Stimulated activated CD4-positive, alpha-beta T cell treated with anti-CD3 and anti-CD28 coated beads, TNF-alpha, amount 100 ng/mL, for 24 hours (primary cell): Measurements from ENCODE around the gene AKT3.

Experiments used
- DNase-seq, 3 experiments: peaks; one replicate each; pipeline ENCODE4 v3.0.0-alpha.2; 2020; ENCODE audit warnings: low read depth in 3 of 3

AKT3 gene

DNA sequence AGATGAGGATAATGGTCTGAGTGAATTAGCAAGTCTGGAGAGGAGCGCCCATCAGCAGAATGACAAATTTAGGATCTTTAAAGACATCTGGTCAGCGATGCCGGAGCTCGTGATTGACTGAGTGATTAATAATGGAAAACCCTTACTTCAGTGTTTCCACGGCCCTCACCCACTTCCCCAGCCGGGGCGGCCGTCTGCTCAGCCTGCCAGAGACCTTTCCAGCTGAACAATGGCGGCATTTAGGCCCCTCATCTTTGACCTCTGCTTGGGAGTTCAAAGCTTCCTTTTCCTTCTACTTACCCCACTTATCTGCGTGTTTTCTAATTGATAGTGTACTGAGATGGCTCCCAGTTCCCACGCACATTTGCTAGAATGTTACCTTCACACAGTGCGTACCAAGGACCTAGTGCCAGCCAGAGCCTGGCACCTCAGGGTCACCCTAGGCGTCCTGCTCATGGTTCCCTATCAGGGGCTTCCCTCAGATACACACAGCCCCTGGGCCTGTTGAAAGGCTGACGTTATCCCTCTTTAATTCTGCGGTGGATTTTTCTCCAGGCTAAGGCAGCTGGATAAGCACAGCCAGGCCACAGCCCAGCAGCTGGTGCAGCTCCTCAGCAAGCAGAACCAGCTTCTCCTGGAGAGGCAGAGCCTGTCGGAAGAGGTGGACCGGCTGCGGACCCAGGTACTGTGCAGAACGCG lies 361.4 kb downstream of the AKT3 start:
- DNase-seq, result no peak

DNA sequence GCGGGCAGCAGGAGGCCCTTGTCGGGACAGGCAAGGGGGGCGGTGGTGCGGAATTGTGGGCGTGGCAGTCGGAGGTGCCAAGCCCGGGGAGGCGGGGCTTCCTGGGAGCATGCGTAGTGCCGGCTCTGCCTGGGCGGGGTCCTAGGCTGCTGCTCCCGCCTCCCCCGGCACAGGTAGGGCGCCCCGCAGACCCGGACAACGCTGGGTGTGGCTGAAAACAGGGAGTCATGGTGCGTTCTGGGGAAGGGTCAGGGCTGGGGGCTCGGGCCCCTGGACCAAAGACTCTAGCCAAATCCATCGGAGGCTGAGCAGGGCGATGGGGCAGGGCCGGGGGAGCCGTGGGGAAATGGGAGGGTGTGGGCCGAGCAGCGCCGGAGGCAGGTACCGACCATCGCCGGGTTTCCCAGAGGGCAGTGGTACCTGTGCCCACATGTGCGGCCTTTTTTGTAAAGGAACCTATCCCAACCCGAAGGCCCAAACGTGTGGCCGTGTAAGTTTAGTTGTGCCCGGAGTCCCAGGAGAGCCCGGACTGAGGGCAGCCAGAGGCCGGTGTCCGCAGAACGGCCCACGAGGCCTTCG lies 362.3 kb downstream of the AKT3 start:
- no peak for DNase-seq

DNA sequence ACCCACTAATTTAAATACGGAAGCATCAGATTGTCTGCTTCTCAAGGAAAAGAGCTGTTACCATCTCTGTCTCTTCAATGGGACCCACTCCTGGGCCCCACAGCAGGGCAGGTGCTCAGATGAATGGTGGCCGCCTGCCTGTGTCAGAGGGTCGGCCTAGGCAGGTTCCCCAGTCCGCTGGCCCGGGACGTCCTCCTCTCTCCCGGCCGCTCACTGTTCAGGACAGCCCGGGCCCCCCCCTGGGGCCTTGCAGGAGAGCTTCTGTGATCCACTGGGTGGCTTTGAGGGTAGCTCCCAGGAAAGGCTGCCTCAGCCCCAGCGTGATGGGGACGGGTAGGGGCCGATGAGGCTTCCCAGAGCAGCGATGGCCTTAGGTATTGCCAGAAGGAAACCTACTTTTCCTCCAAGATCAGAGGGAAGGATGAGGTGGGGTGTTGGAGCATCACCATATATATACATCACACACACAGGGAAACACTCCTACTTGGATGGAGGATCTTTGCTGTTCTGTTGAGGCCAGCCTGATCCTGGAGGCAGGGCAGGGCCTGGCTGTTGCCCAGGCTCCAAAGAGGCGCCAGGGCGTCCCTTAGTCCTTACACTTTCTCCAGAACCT lies 362.9 kb downstream of the AKT3 start:
- no peak for DNase-seq

DNA sequence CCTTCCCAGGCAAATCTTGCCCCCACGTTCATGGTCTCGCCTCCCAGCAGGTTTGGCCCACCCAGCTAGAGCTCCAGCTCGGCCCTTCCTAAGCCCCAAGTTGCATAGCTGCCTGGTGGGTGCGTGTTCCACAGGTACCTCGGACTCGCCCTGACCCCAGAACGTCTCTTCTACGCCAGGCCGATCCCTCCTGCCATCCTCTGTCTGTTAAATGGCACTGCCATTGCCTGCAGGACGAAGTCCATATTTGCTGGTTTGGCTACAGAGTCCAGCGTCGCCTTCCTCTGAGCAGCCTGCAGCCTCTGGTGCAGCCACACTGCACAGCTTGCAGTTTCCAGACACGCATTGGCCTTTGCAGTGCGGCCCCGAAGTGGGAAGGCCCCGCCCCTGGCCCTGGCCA lies 366.1 kb downstream of the AKT3 start:
- DNase-seq, result no peak

DNA sequence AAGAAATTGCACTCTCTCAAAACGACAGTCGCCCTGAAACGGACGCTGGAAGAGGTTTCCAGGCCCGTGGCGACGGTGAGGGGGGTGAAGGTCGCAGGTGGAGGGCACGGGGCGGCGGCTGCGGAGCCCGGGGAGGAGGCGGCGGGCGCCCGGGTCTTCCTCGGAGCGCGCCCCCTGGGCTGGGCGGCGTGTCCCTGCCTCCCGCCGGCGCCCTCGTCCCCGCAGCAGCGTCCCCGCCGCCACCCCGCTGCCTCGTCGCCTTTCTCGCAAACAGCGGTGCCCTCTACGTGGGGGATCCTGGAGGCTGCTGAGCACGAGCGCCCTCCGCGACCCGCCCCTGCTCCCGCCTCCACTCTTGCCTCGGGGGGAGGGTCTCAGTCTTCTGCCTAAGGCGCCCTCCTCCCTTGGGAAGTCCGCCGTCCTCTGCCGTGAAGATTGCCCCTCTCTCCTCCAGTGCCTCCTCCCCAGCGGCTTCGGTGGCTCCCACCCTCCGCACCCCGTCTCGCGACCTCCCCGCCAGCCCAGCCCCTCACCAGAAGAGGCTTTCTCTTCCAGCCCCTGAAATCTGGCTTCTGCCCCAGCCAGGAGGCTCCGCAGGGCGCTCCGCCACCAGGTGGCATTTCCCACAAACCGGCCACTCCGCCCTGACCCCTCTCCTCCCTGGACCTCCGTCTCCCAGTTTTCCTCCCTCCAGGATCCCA lies 366.8 kb downstream of the AKT3 start:
- peak in 1 of 3 experiments; percentile 7 for DNase-seq

DNA sequence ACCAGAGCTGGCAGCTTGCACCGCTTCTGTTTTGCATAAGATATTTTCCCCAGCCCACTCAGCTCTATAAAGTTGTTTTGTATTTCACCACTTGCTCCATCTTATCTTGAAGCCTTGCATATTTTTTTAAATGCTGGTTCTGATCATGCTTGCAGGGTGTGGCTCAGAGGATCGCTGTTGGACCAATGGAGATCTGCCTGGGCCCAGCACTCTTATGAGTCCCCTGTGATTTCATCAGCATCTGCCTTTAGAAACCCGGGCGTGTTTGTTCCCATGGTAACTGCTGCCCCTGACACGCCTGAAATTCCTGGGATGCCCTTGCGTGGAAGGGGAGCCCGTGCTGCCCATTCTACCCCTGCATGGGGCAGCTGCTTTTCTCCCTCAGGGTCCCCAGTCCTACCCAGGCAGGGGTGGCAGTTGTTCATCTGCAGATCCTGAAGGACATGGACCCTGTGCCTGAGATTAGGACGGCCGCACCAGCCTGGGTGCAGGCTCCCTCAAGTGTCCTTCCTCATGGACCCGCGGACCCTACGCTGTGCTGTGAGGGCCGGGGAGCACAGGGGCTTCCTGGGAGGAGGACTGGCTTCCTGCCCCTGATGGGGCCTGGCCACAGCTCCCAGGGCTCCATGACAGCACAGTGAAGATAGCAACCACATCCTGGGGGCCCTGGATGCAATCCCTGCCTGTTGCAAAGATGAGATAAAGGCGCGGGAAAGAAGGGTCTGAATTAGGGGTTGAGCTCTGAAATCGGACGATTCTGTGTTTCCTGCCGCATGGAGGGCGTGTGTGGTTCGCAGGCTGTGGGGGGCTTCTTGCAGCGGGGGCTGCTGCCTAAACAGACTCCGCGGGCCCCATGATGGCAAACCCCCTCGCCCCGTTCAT lies 367.7 kb downstream of the AKT3 start:
- DNase-seq, result no peak

DNA sequence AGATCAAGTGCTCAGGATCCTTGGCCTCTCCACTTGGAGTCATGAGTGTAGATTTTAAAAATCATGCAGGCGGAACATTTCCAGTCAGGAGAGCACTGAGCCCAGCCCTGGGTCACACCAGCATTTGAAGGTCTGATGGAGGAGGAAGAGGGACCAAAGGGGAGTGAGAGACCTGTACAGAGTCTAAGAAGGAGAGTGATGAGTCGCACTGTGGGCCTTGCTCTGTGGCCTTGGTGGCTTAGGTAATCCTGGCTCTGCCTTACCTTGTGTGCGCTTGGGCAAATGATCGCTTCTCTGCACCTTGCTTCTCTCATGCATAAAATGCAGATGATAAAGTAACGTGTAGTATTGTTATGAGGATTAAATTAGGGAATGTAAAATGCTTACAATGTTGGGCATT lies 368.9 kb downstream of the AKT3 start:
- no peak for DNase-seq

DNA sequence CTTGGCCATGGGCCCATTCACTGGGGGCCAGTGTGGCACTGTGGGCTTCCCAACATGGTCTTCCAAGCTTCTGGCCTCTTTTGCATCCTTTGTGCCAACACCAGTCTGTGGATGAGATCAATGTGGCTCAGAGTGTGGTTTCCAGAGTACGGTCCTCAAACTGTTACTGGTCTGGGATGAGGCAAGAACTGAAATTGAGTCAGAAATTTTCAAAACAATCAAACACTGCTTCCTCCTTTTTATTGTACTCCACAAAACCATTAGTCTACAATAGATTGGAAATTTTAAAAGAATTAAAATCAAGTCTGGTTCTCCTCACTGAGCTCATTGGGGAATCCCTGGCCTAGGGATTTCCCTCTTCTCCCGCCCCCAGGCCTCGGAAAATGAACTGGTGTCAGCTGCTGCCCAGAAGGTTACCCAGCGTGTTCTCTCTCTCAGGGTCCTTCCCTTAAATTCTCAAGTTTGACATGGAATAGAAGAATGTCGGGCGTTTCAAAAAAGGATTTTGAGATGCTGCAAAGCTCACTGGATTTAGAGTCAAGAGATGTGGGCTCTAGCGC lies 372.2 kb downstream of the AKT3 start:
- DNase-seq, result no peak

DNA sequence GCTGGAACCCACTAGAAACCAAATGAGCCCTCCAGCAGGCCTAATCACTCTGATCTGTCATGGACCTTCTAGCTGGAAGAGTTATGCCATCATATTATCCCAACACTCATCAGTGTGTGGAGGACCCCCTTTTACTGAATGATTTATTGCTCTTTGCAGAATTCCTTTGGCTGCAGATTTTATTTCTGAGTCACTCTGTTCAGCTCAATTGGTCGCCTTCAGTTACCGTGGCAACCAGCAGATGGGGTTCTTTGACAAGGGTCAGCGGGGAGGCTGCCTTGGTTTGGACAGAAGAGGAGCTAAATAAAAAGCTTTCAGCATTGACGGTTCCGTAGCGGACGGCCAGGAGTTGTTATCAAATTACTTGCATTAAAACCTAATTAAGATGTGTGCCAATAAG lies 374.1 kb downstream of the AKT3 start:
- no peak for DNase-seq

DNA sequence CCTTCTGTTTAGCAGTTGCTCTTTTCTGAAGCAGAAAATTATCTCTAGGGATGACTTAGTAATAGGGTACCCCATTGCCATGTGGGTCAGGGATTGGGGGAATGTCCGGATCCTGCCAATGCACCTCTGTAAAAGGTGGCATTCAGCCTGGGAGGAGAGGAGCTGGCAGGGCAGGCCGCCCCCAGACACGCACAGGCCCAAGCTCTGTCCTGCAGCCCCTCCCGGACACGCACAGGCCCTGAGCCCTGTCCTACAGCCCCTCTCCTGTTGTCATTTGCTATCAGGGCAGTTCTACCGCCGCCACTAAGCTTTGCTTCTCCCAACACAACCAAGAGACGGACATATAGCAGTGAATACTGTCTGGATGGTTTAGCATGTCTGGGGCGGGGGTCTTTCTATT lies 375.1 kb downstream of the AKT3 start:
- no peak for DNase-seq

DNA sequence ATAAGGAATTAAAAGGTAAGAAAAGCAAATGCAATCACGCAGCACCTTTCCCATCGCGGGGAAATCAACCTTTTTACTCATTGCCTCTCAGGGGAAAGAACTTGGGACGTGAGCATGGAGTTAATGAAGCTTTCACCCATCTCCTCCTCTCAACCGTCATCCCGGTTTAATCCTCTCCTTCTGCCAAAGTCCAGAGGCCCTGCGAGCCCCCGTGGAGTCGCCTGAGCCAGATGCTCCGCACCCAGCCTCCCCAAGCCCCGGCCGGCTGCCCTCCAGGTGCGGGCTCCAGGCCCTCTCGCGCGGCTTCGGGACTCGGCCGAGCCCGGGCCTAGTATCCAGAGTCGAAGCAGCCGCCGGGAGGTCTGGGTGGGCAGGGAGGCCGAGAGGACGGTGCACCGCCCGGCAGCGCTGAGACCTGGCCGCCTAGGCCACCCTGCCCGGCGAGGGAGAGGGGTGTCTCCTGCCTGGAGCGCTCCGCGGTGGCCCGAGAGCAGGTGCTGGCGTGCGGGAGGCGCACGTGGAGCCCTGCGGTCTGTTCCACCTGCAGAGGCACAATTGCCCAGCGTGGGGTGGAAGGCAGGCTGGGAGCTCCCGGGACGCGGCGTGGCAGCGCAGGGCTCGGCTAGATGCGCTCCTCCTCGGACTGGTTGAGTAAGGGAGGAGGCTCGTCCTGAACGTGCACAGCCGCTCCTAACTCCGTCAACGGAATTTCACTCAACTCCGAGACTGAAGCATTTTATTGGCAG lies 375.7 kb downstream of the AKT3 start:
- DNase-seq, result no peak

DNA sequence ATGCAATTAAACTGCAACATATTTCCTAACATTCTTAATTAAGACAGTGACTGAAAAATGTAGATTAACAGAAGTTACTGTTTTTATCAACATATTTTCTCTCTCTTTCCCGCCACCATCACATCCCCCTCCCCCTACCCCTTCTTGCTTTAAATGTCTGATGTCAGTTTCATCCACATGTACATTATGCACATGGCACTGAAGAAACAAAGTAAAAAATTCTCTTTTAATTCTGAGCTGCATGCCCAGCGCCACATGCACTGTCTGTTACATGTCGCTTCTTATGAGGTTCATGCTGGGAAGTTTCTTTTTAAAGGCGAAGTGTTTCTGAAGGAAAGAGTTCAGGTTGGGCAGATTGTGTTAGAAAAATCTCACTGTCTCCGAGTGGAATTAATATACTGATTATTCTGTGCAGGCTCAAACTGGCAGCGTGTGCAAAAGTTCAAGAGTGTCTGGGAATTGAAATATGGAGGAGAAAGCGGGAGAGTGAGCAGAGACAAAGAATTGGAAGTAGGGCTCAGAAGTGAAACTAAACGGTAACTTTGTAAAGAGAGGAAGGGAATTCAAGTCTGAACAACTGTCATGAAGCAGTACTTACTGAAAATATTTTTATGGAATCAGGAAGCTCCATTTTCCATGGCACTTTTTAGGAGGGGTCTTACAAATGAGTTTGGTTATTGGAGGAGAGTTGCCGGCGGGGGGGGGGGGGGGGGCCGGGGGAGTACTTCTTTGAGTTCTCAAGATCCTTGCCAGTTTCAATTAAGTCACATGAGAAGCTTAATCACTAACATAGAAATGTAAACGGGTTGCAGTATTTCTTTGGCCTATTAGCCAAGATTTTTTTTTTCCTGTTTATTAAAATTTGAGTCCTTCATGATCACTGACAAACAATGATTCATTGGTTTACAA lies 376.6 kb downstream of the AKT3 start:
- DNase-seq, result no peak

DNA sequence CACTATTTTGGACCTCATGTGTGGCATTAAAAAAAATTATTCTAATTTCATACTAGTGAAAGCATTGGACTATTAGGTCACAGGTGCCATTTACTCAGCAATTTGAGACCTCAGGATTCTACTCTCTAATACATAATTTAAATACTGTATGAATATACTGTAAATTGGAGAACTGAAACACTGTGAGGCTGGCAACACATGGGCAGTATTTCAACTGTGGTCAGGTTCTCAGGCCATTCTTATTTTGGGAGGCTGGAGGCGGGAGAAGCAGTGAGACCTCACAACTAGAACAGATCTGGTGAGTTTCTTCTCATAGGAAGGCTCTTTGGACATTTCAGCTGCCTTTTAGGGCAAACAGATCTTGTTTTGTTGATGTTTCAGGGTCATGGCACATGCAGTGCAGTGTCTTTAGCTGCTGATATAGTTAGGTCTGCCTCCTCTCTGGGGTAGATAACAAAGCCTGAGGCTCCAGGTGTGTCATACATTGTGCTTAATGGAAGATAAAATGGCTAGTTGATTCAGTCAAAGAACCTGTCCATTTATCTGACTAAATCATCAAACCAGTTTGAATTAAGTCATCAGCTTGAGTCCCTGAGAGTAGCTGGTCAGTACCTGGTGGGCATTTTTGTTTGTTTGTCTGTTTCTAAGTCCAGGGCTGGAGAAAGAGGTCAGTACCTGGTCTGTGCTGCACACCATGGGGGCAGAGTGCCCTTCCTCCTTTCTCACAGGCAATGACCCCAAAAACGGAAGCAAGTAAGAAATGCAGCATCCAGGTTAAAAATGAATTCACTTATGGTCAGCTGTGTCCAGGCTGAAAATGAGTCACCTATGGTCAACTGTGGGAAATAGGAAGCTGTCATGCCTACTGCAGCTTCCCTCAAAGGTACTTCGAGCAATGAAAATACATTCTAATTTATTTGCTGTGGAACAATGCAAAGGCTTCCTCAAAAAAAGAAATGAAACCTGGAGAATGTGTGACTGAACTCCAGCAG lies 378.0 kb downstream of the AKT3 start:
- no peak for DNase-seq

DNA sequence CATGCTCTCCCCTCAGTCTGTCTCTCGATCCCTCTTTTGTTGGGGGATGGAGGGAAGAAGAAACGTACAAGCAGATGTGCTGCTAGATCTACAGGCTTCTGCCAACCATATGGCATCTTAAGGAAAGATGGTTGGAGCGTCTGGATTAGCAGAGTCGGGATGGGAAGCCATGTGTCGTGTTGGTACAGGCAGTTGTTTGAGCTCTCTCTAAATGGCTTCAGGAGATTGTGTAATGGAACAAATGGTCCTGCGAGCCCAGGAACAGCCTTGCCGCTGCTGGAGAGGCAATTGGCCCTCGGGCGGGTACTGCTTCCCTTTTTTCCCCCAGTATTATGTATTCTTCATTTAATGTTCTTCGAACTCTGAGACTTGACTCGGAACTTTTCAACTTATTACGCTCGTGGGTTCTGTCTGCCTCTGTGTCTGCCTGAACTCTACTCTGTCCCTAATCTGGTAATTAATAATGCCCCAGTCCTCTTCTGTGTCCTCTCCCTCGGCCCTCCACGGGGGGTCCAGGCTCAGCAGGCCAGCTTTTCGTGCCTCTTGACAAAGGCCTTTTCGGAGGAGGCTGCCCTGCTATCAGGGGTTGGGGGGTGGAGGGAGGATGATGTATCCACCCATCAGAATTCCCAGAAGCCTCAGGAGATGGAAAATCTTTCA lies 378.9 kb downstream of the AKT3 start:
- no peak for DNase-seq

DNA sequence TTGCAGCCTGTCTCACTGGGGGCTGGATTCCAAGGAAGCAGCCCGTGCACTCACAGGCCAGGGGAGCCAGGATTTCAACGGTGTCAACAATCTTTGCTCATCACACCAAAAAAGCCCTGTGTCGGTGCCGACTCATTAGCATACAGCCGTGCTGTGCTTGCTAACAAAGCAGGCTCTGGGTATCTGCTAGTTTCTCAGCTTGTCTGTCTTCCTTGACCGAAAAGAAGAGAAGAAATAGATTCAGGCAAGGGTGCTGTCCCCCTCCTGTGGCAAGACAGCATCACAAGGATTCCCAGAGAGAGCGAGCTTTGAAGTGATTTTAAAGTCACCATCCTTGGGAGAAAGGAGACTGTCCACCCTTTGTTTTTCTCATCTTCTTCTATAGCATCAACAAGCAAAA lies 379.5 kb downstream of the AKT3 start:
- DNase-seq, result no peak

DNA sequence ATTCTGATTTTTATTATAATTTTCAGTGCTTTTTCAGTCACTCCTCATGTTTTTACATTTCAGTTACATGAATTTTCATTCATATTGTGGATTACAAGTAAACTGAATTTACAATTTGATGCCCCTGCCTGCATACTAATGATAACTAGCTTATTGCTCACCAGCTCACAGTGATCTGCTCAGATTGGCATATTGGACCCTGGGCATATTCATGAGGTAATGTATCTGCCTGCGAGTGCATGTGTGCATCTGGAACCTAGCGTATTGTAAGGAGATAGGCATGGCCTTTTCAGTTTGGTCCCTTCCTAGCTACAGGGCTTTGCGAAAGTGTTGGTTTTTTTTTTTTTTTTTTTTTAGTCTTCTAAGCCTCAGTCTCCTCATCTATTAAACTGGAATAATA lies 380.5 kb downstream of the AKT3 start:
- no peak for DNase-seq

DNA sequence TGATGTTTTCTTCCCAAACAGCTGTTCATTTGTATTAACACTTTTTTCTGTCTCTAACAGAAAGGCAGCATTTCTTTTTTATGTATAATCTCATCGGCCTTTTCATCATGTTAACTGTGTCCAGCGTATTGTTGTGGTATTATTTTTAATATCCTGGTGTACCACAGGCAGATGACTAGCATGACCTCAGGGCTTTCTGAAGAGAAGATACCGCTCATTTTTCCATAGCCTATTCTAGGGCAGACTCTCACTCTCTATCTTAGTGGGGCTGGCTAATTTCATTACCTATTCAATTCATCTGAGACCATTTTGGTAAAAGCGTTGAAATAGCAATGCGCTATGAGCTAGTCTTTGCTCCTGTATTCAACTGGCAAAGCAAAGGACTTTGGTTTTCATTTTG lies 384.3 kb downstream of the AKT3 start:
- no peak for DNase-seq

DNA sequence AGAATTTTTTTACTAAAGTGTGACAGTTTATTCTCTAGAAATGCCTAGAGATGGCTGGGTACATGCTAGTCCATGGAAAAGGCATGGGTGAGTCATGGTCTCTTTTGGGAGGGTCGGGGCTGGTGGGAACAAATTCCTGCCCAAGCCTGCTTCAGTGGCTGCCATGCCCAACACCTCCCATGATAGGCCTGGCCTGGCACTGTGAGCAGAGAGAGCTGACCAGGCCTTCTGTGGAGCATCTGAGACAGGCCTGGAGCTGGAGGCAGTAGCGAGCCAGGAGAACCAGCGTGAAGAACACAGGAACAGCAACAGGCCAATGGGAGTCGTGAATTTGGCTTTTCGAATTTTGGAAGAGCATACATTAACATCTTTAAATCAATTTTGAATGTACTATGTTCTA lies 385.0 kb downstream of the AKT3 start:
- DNase-seq, result no peak
